HL-60/S4 treated with phorbol 12-myristate 13-acetate at 8.2 ng/mL for 4 days and 3 days (cell line): ENCODE measurements around the gene TMC6.
"Not testable (repeated sequence)": the region's sequence is repeated elsewhere in the genome, so short reads cannot be mapped to it uniquely, and the experiment has no call there.

Experiments
- in situ Hi-C: fragments of 300-500 bp; cut with MboI; formaldehyde crosslinking; loops from 2 replicates; pipeline ENCODE4 v1.15.0; 2022; ENCODE audit warnings: low sequenced_read_pairs

Gene TMC6

DNA sequence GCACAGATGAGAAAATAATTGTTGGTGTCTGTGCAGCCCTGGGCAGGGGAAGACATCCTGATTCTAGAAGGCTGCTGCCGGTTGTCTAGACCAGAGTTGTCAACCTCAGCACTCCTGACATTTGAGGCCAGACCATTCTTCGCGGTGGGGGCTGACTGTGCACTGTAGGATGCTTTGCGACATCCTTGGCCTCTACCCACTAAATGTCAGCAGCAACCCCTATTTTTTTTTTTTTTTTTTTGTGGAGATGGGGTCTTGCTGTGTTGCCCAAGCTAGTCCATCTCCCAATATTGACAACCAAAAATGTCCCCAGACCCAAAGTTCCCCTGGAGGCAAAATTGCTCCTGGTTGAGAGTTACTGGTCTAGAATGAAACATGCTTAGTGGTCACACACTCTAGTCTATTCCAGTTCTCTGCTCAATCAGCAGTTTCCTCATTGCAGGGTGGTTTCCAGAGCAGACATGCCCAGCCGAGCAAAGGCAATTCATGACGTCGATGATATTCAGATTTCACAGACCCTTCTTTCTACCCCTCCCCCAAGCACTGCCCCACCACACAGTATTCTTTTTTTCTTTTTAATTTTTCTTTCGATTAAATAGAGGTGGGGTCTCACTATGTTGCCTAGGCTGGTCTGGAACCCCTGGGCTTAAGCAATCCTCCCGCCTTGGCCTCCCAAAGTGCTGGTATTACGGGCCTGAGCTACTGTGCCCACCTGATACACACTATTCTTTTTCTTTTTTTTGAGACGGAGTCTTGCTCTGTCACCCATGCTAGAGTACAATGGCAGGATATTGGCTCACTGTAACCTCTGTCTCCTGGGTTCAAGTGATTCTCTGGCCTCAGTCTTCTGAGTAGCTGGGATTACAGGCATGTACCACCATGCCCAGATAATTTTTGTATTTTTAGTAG, 26.6 kb upstream of the TMC6 start:
- in situ Hi-C loops, result no loop called here

DNA sequence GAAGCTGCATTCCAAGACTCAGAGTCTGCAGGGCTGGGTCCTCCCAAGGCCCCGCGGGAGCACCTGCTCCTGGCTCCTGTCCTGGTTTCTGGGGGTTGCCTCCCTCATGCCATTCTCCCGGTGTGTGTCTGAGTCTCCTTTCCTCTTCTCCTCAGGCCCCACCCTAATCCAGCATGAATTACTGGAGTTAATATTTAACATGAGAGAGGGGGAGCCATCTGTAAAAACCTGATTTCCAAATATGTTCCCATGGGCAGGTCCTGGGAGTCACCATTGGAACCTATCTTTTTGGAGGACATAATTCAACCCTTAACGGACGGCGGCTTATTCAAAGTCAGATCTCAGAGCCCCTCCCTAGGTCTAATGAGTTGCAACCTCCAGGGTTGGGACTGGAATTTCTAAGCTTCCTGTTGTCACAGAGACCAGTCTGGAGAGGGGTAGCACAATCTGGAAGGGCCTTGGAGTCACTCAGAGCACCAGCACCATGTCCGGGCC, 23.0 kb upstream of the TMC6 start:
- in situ Hi-C loops, result no loop called here

DNA sequence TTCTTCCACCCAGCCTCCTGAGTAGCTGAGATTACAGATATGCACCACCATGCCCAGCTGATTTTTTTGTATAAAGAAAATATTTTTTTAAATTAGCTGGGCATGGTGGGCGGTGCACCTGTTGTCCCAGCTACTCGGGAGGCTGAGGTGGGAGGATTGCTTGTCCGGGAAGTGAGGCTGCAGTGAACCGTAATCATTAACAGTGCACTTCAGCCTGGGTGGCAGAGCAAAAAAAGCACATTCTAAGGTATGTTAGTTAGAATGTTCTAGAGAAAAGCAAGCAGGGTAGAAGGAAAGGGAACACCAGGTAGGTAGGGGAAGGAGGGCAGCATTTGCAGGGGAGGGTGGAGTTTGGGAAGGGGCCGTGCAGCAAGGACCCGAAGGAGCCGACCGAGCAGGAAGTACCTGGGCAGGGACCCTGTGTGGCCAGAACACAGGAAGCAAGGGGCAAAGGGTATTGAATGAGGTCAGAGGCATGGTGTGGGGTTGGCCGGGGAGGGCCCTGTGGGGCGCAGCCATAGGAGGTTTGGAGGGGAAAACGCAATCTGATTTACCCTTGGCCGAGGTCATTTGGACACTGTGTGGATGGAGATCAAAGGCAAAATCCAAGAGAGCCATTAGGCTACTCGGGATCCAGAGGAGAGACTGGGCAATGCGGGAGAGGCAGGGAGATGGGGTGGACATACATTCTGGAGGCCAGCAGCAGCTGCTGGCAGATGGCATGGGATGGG, 19.9 kb upstream of the TMC6 start:
- in situ Hi-C loops, result no loop called here

- in situ Hi-C loops, result no loop called here
Observed at GRCh38 chr17:78147315-78147998, 18.9 kb upstream of the TMC6 start.

- in situ Hi-C loops, result no loop called here
Observed at GRCh38 chr17:78146881-78147280, 18.3 kb upstream of the TMC6 start.

DNA sequence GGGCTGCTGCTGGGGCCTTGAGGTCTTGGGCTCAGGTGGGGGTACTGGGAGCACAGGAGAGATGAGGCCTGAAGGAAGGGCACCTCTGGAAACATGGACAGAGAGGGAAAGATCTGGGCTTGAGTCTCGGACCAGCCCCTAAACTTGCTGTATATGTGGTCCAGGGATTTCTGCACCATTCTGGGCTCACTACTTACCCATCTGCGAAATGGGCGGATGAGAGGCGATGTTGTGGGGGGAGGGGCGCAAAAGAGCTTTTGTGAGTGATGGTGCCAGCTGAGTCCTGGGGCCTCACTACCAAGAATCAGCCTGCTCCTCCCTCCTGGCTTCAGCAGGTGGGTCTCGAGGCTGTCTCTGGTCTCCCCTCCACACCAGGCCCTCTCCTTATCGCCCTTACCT, 17.9 kb upstream of the TMC6 start:
- in situ Hi-C loops, result no loop called here

DNA sequence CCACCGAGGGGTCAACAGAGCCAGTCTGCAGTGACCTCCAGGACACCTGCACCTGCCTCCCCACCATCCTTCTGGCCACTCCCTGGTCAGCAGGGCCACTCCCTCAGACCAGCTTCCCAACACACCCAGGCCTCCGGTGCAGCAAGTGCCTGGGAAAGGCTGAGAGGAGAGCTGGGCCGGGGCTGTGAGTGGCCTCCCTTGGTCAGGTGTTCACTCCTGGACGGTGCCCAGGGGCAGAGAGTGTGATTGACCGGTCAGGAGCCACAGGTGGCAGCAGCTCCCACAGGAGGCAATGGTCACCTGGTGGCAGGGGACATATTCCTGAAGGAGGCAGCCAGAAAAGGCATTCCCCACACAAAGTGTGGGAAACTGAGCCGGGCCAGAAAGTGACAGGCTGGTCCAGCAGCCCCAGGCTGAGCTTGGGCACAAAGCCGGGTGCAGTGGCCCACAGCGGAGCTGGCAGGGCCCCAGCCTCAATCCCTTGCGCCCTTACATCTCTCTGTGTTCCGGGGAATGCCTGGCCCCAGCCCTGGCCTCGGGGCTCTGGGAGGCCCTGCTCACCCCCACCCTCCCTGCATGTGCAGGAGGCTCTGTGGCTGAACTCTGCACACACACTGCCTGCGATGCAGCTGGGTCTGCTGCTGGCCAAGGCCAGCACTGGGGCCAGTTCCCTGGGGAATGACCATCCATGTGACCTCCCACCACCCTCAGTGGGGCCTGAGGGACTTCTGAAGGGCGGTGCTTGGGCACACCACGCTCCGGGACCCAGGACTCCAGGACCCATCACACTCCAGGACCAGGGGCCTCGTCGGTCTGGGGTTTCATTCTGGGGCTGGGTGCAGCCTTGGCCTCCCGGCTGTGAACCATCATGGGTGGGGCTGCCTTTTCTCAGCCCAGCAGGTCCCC, 16.4 kb upstream of the TMC6 start:
- in situ Hi-C loops, result no loop called here

DNA sequence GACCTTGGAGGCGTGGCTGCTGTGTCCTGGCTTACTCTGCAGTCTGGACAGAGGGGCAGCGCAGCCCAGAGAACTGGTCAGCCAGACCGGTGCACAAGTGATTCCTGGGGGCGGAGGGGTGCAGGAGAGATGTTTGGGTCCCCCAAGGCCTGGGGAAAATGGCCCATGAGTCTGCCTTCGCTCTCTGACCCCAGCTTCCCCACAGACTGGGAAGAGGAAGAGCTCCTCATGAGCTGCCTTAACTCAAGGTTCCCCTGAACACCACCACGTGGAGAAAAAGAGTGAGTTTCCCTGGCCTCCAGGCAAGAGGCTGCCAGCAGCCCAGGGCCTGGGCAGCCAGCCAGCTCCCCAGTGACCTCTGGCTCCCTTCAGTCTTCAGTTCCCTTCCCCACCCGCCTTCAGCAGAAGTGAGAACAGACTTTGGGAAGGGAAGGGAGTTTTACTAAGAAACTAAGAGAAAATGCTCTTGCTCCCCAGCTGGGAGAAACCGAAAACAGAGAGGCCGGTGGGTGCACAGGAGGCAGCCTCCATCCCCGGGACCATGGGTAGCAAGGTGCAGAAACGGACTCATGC, 15.7 kb upstream of the TMC6 start:
- in situ Hi-C loops, result no loop called here

- in situ Hi-C loops, result no loop called here
Observed at GRCh38 chr17:78143214-78144146, 14.9 kb upstream of the TMC6 start.

DNA sequence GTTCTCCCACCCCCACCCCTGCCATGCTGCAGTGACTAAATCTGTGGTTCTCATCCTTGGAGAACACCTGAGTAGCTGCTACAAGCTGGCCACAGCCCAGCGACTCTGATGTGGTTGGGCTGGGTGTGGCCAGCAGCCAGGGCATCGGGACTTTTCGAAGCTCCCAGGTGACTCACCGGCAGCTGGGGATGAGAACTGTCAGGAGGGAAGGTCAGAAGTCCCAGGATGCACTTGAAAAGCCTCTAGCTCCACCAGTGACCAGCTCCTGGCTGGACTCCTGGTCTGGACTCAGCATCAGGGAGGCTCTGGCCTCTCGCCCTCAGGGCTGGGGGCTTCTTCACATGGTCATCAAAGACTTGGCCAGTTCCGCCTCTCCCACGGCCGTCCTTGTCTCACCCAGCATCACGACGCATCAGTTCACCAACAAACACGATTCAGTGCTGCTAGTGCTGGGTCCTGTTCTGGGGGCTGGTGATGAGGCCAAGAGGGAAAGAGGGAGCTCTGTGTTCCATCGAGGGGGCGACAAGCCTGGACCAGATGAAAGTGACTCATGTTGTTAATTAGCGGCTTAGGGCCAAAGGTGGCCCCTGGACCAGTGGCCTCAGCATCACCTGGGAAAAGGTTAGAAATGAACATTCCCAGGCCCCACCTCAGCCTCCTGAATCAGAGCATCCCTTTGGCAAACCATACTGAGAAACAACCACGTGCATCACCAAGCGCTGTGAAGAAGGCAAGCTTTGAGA, 13.7 kb upstream of the TMC6 start:
- in situ Hi-C loops, result no loop called here

DNA sequence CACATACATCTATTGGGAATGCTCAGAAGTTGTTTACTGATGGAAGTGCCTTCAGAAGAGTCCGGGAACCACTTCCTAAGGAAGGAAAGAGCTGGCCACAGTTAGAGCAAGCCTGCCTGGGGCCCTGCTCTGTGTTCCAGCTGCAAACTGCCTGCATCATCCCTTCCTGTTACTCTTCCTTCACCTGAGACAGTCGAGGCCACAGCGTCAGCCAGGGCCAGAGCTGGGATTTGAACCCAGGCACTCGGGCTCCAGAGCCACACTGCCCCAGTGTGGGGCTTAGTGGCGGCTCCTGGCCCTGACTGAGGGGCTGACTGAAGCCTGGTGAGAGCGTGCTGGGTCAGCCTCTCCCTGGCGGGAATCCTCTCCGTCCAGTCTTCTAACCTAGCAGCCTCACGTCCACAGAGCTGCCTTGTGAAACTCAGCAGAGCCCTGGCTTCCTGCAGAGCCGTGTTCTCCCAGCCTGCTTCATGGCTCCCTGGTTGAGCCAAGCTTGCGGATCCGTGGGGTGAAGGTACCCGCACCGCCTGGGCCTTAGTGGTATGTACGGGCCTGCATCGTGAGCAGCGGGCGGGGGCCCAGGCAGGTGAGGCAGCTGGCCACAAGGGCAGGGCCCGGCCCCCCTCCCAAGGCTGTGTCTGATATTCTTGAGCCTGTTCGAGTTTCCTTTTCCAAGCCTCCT, 13.0 kb upstream of the TMC6 start:
- in situ Hi-C loops, result no loop called here

- in situ Hi-C loops, result no loop called here
Observed at GRCh38 chr17:78140169-78141051, 11.9 kb upstream of the TMC6 start.

DNA sequence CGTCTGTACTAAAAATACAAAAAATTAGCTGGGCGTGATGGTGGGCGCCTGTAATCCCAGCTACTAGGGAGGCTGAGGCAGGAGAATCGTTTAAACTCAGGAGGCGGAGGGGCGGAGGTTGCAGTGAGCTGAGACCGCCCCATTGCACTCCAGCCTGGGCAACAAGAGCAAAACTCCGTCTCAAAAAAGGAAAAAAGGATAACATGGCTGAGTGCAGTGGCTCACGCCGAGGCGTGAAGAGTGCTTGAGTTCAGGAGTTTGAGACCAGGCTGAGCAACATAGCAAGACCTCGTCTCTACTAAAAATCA, 11.3 kb upstream of the TMC6 start:
- in situ Hi-C loops, result not testable (repeated sequence)

- in situ Hi-C loops, result no loop called here
Observed at GRCh38 chr17:78138204-78139060, 9.9 kb upstream of the TMC6 start.

DNA sequence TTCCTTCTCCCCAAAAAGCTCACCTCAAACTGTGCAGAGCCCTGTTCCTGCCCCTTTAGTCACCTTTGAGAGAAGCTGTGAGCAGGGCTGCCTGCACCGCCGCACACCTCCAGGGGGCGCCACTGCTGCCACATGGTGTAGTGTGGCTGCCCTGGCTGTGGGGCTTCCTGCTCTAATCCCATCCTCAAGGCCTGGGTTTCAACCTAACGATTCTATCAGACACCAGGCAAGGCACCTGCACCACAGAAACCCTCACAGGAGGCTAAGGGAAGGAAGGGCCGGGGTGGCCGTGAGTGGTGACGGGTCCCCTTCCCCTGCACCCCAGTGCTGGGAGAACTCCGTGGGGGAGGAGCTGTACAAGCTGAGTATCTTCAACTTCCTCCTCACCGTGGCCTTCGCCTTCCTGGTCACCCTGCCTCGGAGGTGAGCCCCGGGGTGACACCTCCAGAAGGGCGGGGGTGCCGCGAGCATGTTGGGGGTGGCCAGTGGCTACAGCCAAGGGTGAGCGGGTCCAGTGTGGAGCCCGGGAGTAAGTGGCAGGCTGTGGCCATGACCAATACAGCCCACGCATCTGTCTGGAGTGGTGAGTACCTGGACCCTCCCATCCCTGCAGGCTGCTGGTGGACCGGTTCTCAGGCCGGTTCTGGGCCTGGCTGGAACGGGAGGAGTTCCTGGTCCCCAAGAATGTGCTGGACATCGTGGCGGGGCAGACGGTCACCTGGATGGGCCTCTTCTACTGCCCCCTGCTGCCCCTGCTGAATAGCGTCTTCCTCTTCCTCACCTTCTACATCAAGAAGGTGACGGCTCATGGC, 9.0 kb upstream of the TMC6 start:
- in situ Hi-C loops, result no loop called here
